Skeletal muscle satellite cell (primary cell): ENCODE results near the gene NRG2. TPM values are rescaled to one million over a fixed set of nuclear protein-coding genes. Genes with fewer than 3 reads are reported as not detected.

Experiments used
- H3K27me3 ChIP-seq: 2 replicates; pipeline ENCODE4 v1.7.0; 2013; ENCODE audit warnings: low read length; ENCODE audit not compliant: control insufficient read depth, insufficient read depth
- H3K36me3 ChIP-seq: 2 replicates; pipeline ENCODE4 v1.7.0; 2013; ENCODE audit warnings: mild to moderate bottlenecking, control low read depth, low read length; ENCODE audit not compliant: insufficient read depth
- H3K4me1 ChIP-seq: 2 replicates; pipeline ENCODE4 v1.7.0; 2013; ENCODE audit warnings: low read length; ENCODE audit not compliant: control insufficient read depth, insufficient read depth
- H3K4me2 ChIP-seq: 2 replicates; pipeline ENCODE4 v1.7.0; 2013; ENCODE audit warnings: mild to moderate bottlenecking, low read length
- H3K4me3 ChIP-seq: 2 replicates; pipeline ENCODE4 v1.7.0; 2013; ENCODE audit warnings: low read length
- H3K9ac ChIP-seq: 2 replicates; pipeline ENCODE4 v1.7.0; 2013; ENCODE audit warnings: mild to moderate bottlenecking, low read depth, low read length, moderate library complexity
- H3K9me3 ChIP-seq: replicated peaks from 2 replicates; pipeline ENCODE4 v1.7.0; 2013; ENCODE audit warnings: mild to moderate bottlenecking, control low read depth, low read length
- total RNA-seq: library from RNA; depleted of rRNA; stranded (reverse); fragments of >200 nt; gene quantifications from 2 replicates; pipeline ENCODE4 v1.2.3, GENCODE V29; 2012; rRNA removed

The NRG2 gene
- 0.66 and 1.0 TPM in 2 replicates for total RNA-seq

GRCh38 chr5:140042643-140043507 lies at the start of gene NRG2:
NRG2 (minus strand) TSS chr5:140043299.
- no peaks in the 10 kb centered on the region for H3K36me3 ChIP-seq
- H3K27me3 ChIP-seq, result peaks cover 18% of the 10 kb centered on the region
- peak within 1 kb of the TSS; percentile 84 for H3K4me3 ChIP-seq
- peaks cover 18% of the 10 kb centered on the region for H3K4me1 ChIP-seq
- H3K4me2 ChIP-seq, result peak within 1 kb of the TSS; percentile 99
- no peaks in the 10 kb centered on the region for H3K9me3 ChIP-seq
- H3K9ac ChIP-seq, result peak within 1 kb of the TSS; percentile 32

- no peak overlapping the region for H3K4me3 ChIP-seq
- no peak overlapping the region for H3K4me2 ChIP-seq
- H3K4me1 ChIP-seq, result no peaks in the 10 kb centered on the region
- H3K9me3 ChIP-seq, result peaks cover 6% of the 10 kb centered on the region
- no peaks in the 10 kb centered on the region for H3K36me3 ChIP-seq
- peaks cover 43% of the 10 kb centered on the region for H3K27me3 ChIP-seq
- H3K9ac ChIP-seq, result no peak overlapping the region
Measured at GRCh38 chr5:140090251-140090650, 47.2 kb upstream of the NRG2 start.

- Histone ChIP-seq H3K9me3 (no peaks in the 10 kb centered on the region), H3K36me3 (no peaks in the 10 kb centered on the region), H3K27me3 (peaks cover 65% of the 10 kb centered on the region), H3K4me1 (no peaks in the 10 kb centered on the region), H3K4me2 (no peak overlapping the region), H3K9ac (no peak overlapping the region), H3K4me3 (no peak overlapping the region)
Measured at GRCh38 chr5:140084541-140084940, 41.4 kb upstream of the NRG2 start.

GRCh38 chr5:140083650-140084049 lies 40.6 kb upstream of the NRG2 start:
- Histone ChIP-seq H3K9me3 (no peaks in the 10 kb centered on the region), H3K4me3 (no peak overlapping the region), H3K4me2 (no peak overlapping the region), H3K36me3 (no peaks in the 10 kb centered on the region), H3K27me3 (peaks cover 67% of the 10 kb centered on the region), H3K4me1 (no peaks in the 10 kb centered on the region), H3K9ac (no peak overlapping the region)

GRCh38 chr5:140083120-140083519 lies 40.0 kb upstream of the NRG2 start:
- Histone ChIP-seq H3K4me3 (no peak overlapping the region), H3K9ac (no peak overlapping the region), H3K9me3 (no peaks in the 10 kb centered on the region), H3K36me3 (no peaks in the 10 kb centered on the region), H3K4me1 (no peaks in the 10 kb centered on the region), H3K4me2 (no peak overlapping the region), H3K27me3 (peaks cover 69% of the 10 kb centered on the region)

- no peaks in the 10 kb centered on the region for H3K9me3 ChIP-seq
Measured at GRCh38 chr5:140076788-140077187, 33.7 kb upstream of the NRG2 start.

GRCh38 chr5:140076142-140076541 lies 33.0 kb upstream of the NRG2 start:
- no peak overlapping the region for H3K4me3 ChIP-seq
- H3K36me3 ChIP-seq, result no peaks in the 10 kb centered on the region
- no peak overlapping the region for H3K9ac ChIP-seq
- no peak overlapping the region for H3K4me2 ChIP-seq
- H3K27me3 ChIP-seq, result peaks cover 36% of the 10 kb centered on the region
- H3K4me1 ChIP-seq, result no peaks in the 10 kb centered on the region
- no peaks in the 10 kb centered on the region for H3K9me3 ChIP-seq

More at GRCh38 chr5:140076788-140077187, 33.7 kb upstream of the NRG2 start:
- Histone ChIP-seq H3K4me3 (no peak overlapping the region), H3K4me1 (no peaks in the 10 kb centered on the region), H3K9ac (no peak overlapping the region), H3K4me2 (no peak overlapping the region), H3K36me3 (no peaks in the 10 kb centered on the region), H3K27me3 (peaks cover 32% of the 10 kb centered on the region)

GRCh38 chr5:140075371-140075770 lies 32.3 kb upstream of the NRG2 start:
- H3K27me3 ChIP-seq, result peaks cover 33% of the 10 kb centered on the region
- no peak overlapping the region for H3K4me3 ChIP-seq
- no peaks in the 10 kb centered on the region for H3K4me1 ChIP-seq
- no peaks in the 10 kb centered on the region for H3K9me3 ChIP-seq
- no peaks in the 10 kb centered on the region for H3K36me3 ChIP-seq
- H3K4me2 ChIP-seq, result no peak overlapping the region
- no peak overlapping the region for H3K9ac ChIP-seq

GRCh38 chr5:140073296-140073695 lies 30.2 kb upstream of the NRG2 start:
- Histone ChIP-seq H3K9ac (no peak overlapping the region), H3K36me3 (no peaks in the 10 kb centered on the region), H3K9me3 (no peaks in the 10 kb centered on the region), H3K4me2 (no peak overlapping the region), H3K4me3 (no peak overlapping the region), H3K4me1 (no peaks in the 10 kb centered on the region), H3K27me3 (peaks cover 44% of the 10 kb centered on the region)

GRCh38 chr5:140072812-140073211 lies 29.7 kb upstream of the NRG2 start:
- Histone ChIP-seq H3K4me2 (no peak overlapping the region), H3K36me3 (no peaks in the 10 kb centered on the region), H3K9me3 (no peaks in the 10 kb centered on the region), H3K4me1 (no peaks in the 10 kb centered on the region), H3K4me3 (no peak overlapping the region), H3K9ac (no peak overlapping the region), H3K27me3 (peaks cover 44% of the 10 kb centered on the region)

- H3K9ac ChIP-seq, result no peak overlapping the region
- peaks cover 84% of the 10 kb centered on the region for H3K27me3 ChIP-seq
- no peaks in the 10 kb centered on the region for H3K36me3 ChIP-seq
- H3K4me1 ChIP-seq, result no peaks in the 10 kb centered on the region
- H3K9me3 ChIP-seq, result no peaks in the 10 kb centered on the region
- no peak overlapping the region for H3K4me2 ChIP-seq
- no peak overlapping the region for H3K4me3 ChIP-seq
Measured at GRCh38 chr5:140060816-140061215, 17.7 kb upstream of the NRG2 start.
